ENCODE data around the gene FBXW11. TPM values are rescaled to one million over a fixed set of nuclear protein-coding genes. Genes with fewer than 3 reads are reported as not detected.
A peak's percentile ranks its signal among the peaks of the same experiment; 100 is the strongest.

FBXW11 gene
- total and polyA plus RNA-seq, 11 donors: 7.8 to 110 (median 83.0) TPM

GRCh38 chr5:171816666-171817065, 189.8 kb downstream of the FBXW11 start:
- Histone ChIP-seq H3K36me3 (no peaks in the 10 kb centered on the region), H3K4me3 (no peak overlapping the region), H3K27me3 (no peaks in the 10 kb centered on the region), H3K27ac (no peak overlapping the region), H3K9me3 (peaks cover 0 to 9% (median under 1%) of the 10 kb centered on the region in 12 donors), H3K4me1 (no peaks in the 10 kb centered on the region)
- TF ChIP-seq, protein P1, sequence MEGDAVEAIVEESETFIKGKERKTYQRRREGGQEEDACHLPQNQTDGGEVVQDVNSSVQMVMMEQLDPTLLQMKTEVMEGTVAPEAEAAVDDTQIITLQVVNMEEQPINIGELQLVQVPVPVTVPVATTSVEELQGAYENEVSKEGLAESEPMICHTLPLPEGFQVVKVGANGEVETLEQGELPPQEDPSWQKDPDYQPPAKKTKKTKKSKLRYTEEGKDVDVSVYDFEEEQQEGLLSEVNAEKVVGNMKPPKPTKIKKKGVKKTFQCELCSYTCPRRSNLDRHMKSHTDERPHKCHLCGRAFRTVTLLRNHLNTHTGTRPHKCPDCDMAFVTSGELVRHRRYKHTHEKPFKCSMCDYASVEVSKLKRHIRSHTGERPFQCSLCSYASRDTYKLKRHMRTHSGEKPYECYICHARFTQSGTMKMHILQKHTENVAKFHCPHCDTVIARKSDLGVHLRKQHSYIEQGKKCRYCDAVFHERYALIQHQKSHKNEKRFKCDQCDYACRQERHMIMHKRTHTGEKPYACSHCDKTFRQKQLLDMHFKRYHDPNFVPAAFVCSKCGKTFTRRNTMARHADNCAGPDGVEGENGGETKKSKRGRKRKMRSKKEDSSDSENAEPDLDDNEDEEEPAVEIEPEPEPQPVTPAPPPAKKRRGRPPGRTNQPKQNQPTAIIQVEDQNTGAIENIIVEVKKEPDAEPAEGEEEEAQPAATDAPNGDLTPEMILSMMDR (IDR thresholded peaks at IDR 0.05): no peak
- no peak for TF ChIP-seq POLR2A (IDR thresholded peaks at IDR 0.05)
- no peak for ATAC-seq
- 56 to 70% (median 62%) methylated on average over 1 of the region's 1 CpG for WGBS, 4 donors
- DNase-seq: no peak
- intact Hi-C loops (cut with DNase I): no loop called here

DNA sequence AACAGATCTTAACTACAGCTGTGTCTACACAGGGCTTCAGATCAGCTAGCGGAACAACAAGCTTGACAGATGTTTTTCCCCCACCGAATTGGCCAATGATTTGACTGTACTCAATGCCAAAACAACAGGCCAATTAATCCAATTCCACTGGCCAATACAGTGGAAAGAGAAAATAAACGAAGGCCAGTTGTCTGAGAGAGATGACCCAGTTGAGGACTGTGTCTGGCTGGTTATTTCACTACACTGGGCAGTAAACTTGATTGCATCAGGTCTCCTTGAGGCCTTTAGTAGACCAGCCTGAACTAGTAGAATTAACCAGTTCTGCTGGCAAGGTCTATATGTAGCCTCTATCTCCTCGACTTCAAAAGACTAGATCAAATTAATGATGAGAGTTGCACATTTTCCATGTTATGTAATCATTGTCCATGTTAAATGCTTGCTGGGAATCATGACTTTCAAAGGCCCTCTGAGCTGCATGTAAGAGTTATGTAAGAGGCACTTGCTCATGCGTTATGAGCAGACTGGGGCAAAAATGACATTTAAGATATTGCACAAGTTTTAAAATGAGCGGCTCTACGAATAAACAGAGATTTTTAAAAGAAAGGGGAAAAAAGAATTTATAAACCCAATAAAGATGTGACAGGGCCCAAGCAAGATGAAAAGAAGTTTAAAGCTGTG, 192.5 kb downstream of the FBXW11 start:
- DNase-seq (no peak), ATAC-seq (peak in 2 of 4 donors; percentile 22 to 26)
- H3K4me1 ChIP-seq: no peaks in the 10 kb centered on the region
- TF ChIP-seq POLR2A (IDR thresholded peaks at IDR 0.05): no peak
- TF ChIP-seq, protein P1 (IDR thresholded peaks at IDR 0.05): no peak
- no peak overlapping the region for H3K4me3 ChIP-seq
- no peaks in the 10 kb centered on the region for H3K27me3 ChIP-seq
- 78 to 86% (median 82%) methylated on average over 7 of the region's 7 CpGs for WGBS, 4 donors
- peaks cover 0 to 22% (median 8%) of the 10 kb centered on the region in 12 donors for H3K9me3 ChIP-seq
- intact Hi-C loops (cut with DNase I): no loop called here
- H3K27ac ChIP-seq: no peak overlapping the region
- no peaks in the 10 kb centered on the region for H3K36me3 ChIP-seq

DNA sequence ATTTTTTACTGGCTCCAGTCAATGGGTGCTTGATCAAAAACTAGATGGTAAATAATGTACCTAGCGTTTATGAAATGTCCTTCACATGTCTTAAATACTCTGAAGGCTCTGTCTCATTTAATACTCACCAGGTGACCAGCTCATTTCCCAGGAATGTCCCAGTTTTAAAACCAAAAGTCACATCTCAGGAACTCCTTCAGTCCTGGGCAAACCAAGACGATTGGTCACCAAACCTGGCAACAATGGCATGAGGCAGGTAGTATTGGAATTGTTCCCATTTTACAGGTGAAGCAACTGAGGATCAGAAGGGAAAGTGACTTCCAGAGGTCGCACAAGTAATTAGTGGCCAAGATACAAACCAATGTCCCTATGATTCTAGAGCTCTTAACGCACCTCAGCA, 193.2 kb downstream of the FBXW11 start:
- TF ChIP-seq, protein P1 (IDR thresholded peaks at IDR 0.05): no peak
- no peak for TF ChIP-seq POLR2A (IDR thresholded peaks at IDR 0.05)
- Histone ChIP-seq H3K27me3 (no peaks in the 10 kb centered on the region), H3K9me3 (peaks cover 0 to 22% (median 8%) of the 10 kb centered on the region in 12 donors), H3K36me3 (no peaks in the 10 kb centered on the region), H3K27ac (no peak overlapping the region), H3K4me1 (no peaks in the 10 kb centered on the region), H3K4me3 (no peak overlapping the region)
- intact Hi-C loops (cut with DNase I): no loop called here
- 84 to 94% (median 90%) methylated on average over 4 of the region's 4 CpGs for WGBS, 4 donors
- ATAC-seq (no peak), DNase-seq (no peak)

Other genes starting within 250 kb of the FBXW11 start
- gene SMIM23, start 220.8 kb downstream of the FBXW11 start, total RNA-seq: not detected
- not detected for gene SMIM23, start 220.8 kb downstream of the FBXW11 start, polyA plus RNA-seq
- gene STK10, start 181.6 kb upstream of the FBXW11 start, total RNA-seq: 10 to 100 TPM in 5 of 9 donors, 1 to 10 TPM in 4; 5.5 to 52.9 (median 10.3) TPM
- gene STK10, start 181.6 kb upstream of the FBXW11 start, polyA plus RNA-seq: 10 to 100 TPM in 1 of 2 donors, 1 to 10 TPM in 1; 5.7 to 10.2 TPM
- gene EFCAB9, start 187.5 kb upstream of the FBXW11 start, total RNA-seq: not detected
- not detected for gene EFCAB9, start 187.5 kb upstream of the FBXW11 start, polyA plus RNA-seq

All from heart left ventricle (tissue), 16 donors.